Peyer's patch (tissue), 4 donors: ENCODE measurements around the gene SERPINE2.

ENCODE experiments used
- CTCF ChIP-seq, 6 experiments: fragments of 450-650 bp in 4 of 6; fragments of 200-600 bp in 2 of 6; sonication (generic) in 1 of 6; IDR thresholded peaks; one replicate each; pipeline ENCODE4 v1.5.1; 2017 to 2019; ENCODE audit warnings: antibody characterized with exemption in 6 of 6, mild to moderate bottlenecking in 3 of 6, moderate library complexity in 1 of 6
- POLR2A ChIP-seq, 2 donors: fragments of 450-650 bp; IDR thresholded peaks; one replicate each; pipeline ENCODE4 v1.5.1; 2017; ENCODE audit warnings: antibody characterized with exemption in 2 of 2, mild to moderate bottlenecking in 2 of 2, moderate library complexity in 2 of 2

GRCh38 chr2:223971731-223972130, 67.4 kb downstream of the SERPINE2 start:
- TF ChIP-seq CTCF (IDR thresholded peaks at IDR 0.05) (no peak), POLR2A (IDR thresholded peaks at IDR 0.05) (no peak)
